ENCODE measurements around the gene PMM1. TPM values are rescaled to one million over a fixed set of nuclear protein-coding genes. Genes with fewer than 3 reads are reported as not detected.

PMM1 gene
- polyA plus RNA-seq, 2 of the 4 experiments (the other 2 are of a cell fraction): 23.5 to 28.7 TPM

DNA sequence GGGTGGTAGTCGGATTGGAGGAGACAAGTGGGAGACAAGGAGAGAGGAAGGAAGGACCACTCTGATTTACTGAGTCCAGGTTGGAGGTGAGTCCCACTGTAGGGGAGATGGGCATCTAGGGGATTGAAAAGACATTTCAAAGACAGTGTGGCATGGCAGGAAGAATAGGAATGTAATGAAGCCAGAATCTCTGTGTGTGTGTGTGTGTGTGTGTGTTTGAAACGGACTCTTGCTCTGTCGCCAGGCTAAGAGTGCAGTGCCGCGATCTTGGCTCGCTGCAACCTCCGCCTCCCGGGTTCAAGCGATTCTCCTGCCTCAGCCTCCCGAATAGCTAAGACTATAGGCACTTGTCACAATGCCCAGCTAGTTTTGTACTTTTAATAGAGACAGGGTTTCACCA, 33.1 kb downstream of the PMM1 start:
- FAIRE-seq: no peak
- Histone ChIP-seq H3K4me3 (no peak overlapping the region), H3K4me2 (no peak overlapping the region), H3K27ac (no peak overlapping the region), H3K9me3 (no peaks in the 10 kb centered on the region), H3K4me1 (peaks cover 16% of the 10 kb centered on the region)
- ATAC-seq: no peak
- 89% methylated on average over 10 of the region's 10 CpGs for WGBS (ENCODE audit: missing lambda C conversion rate)
- DNase-seq (ENCODE audit: low read depth in 1 of 2, low spot score in 1 of 2): no peak
- ChIA-PET CTCF (interaction anchor here (1.3 to 3.7 kb wide), 2 partner anchors 41 to 154 kb away, joined by 3 to 23 read pairs; no protein-coding TSS in a partner anchor), POLR2A (interaction anchor here (0.6 kb wide), 1 partner anchor 48 kb away, joined by 5 read pairs; no protein-coding TSS in a partner anchor)
- TF ChIP-seq, protein P1, sequence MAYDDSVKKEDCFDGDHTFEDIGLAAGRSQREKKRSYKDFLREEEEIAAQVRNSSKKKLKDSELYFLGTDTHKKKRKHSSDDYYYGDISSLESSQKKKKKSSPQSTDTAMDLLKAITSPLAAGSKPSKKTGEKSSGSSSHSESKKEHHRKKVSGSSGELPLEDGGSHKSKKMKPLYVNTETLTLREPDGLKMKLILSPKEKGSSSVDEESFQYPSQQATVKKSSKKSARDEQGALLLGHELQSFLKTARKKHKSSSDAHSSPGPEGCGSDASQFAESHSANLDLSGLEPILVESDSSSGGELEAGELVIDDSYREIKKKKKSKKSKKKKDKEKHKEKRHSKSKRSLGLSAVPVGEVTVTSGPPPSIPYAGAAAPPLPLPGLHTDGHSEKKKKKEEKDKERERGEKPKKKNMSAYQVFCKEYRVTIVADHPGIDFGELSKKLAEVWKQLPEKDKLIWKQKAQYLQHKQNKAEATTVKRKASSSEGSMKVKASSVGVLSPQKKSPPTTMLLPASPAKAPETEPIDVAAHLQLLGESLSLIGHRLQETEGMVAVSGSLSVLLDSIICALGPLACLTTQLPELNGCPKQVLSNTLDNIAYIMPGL (CRISPR knock-in tag; IDR thresholded peaks at IDR 0.05; ENCODE audit: borderline replicate concordance): no peak
- no peak for TF ChIP-seq ZNF302 (CRISPR knock-in tag; IDR thresholded peaks at IDR 0.05)
- TF ChIP-seq CEBPB (IDR thresholded peaks at IDR 0.05): no peak

DNA sequence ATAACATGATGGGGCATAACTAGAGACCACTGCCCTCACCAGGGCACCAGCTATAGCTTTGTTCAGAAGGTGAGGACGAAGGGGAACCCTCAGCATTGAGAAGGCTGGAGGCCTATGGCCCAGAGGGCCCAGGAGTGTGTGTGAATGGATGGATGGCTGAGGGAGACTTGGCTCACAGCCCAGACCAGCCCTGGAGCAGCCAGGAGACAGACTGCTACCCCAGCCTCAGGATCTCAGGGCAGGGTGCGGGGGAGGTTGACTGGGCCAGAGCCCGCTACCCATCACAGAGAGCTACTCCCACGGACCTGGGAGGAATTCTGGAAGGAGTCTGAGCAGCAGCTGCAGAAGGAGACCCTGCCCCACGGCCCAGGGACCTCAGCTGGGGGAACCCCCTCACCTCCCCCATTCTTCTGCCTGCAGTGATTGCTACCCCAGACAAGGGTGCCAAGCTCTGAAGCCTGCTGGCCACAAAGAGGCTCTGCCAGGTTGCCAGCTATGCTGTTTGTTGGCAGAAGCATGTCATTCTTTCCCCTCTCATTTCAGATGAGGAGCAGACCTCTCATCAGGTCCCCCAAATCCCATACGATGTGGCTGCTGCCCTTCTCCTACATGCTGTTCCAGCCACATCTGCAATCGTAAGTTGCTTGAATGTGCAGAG, 34.2 kb downstream of the PMM1 start:
- no peak; a peak in 1 of 6 replicates for ATAC-seq
- no peak for FAIRE-seq
- Histone ChIP-seq H3K27ac (no peak overlapping the region), H3K9me3 (no peaks in the 10 kb centered on the region), H3K4me3 (no peak overlapping the region), H3K4me1 (peaks cover 6% of the 10 kb centered on the region; the same call in 2 of the 3 replicates), H3K4me2 (no peak overlapping the region)
- DNase-seq (ENCODE audit: low read depth in 1 of 2, low spot score in 1 of 2): no peak
- ChIA-PET POLR2A (no interaction called here), CTCF (interaction anchor here (0.6 to 4.6 kb wide), 5 partner anchors 12 to 348 kb away, joined by 3 to 21 read pairs (median 6); partner anchors contain the start of gene POLR3H)
- TF ChIP-seq ESRRA (IDR thresholded peaks at IDR 0.05; ENCODE audit: borderline replicate concordance, low read length) (no peak), RNF2 (IDR thresholded peaks at IDR 0.05; ENCODE audit: borderline replicate concordance, low read depth) (no peak), POLR2AphosphoS2 (conservative IDR thresholded peaks at IDR 0.05; ENCODE audit: low read length) (no peak), CBX8 (IDR thresholded peaks at IDR 0.05) (no peak), RAD21 (conservative IDR thresholded peaks at IDR 0.05 in 1 of 2, IDR thresholded peaks at IDR 0.05 in 1 of 2) (no peak), HOXB13 (CRISPR knock-in tag; IDR thresholded peaks at IDR 0.05; ENCODE audit: low read depth) (no peak), TP53 (CRISPR knock-in tag; IDR thresholded peaks at IDR 0.05) (no peak), GATA3 (IDR thresholded peaks at IDR 0.05; ENCODE audit: borderline replicate concordance) (no peak)
- TF ChIP-seq, protein P2, sequence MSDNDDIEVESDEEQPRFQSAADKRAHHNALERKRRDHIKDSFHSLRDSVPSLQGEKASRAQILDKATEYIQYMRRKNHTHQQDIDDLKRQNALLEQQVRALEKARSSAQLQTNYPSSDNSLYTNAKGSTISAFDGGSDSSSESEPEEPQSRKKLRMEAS (IDR thresholded peaks at IDR 0.05): no peak
- TF ChIP-seq, protein P3, sequence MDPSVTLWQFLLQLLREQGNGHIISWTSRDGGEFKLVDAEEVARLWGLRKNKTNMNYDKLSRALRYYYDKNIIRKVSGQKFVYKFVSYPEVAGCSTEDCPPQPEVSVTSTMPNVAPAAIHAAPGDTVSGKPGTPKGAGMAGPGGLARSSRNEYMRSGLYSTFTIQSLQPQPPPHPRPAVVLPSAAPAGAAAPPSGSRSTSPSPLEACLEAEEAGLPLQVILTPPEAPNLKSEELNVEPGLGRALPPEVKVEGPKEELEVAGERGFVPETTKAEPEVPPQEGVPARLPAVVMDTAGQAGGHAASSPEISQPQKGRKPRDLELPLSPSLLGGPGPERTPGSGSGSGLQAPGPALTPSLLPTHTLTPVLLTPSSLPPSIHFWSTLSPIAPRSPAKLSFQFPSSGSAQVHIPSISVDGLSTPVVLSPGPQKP (IDR thresholded peaks at IDR 0.05; ENCODE audit: low read depth, low read length): no peak
- TF ChIP-seq, protein P4, sequence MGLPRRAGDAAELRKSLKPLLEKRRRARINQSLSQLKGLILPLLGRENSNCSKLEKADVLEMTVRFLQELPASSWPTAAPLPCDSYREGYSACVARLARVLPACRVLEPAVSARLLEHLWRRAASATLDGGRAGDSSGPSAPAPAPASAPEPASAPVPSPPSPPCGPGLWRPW (IDR thresholded peaks at IDR 0.05): no peak
- WGBS (ENCODE audit: missing lambda C conversion rate): 78% methylated on average over 4 of the region's 7 CpGs

DNA sequence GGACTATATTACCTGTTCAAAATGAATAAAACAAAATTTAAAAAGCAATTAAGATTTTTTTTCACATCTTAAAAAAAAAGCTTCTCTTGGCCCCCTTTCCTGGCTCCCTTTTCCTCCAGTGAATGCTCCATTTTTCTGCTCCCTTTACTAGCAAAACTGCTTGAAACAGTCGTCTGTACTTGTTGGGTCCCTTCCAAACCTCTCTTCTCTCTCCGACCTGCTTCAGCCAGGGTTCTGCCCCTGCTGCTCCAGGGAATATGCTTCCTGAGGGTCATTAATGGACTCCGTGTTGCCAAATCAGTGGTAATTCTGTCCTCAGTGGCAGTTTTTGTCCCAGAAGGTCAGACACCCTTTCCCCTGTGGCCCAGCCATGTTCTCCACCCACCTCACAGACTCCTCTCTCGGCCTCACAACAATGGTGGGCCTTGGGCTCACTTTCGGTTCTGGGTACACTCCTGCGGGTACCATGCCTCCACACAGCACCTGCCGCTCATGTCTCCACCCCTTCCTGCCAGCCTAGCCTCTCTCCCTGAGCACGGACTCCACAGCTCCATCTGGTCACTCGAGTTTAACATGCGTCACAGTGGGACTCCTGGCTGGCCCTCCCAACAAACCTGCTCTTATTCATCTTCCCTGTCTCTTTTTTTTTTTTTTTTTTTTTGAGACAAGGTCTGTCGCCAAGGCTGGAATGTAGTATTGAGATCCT, 37.6 kb downstream of the PMM1 start:
- CTCF ChIA-PET: interaction anchor here (0.7 to 4.6 kb wide), 6 partner anchors 8 to 373 kb away, joined by 3 to 21 read pairs (median 6); partner anchors contain the start of gene POLR3H
- no peak overlapping the region for H3K4me3 ChIP-seq
- no peak overlapping the region for H3K27ac ChIP-seq
- no peaks in the 10 kb centered on the region for H3K4me1 ChIP-seq
- POLR2A ChIA-PET: no interaction called here
- no peak overlapping the region for H3K4me2 ChIP-seq
- no peak for DNase-seq (ENCODE audit: low read depth in 1 of 2, low spot score in 1 of 2)
- H3K9me3 ChIP-seq: no peaks in the 10 kb centered on the region
- 80% methylated on average over 10 of the region's 11 CpGs for WGBS (ENCODE audit: missing lambda C conversion rate)
- FAIRE-seq: no peak
- no peak for ATAC-seq
- no peak for TF ChIP-seq ESRRA (IDR thresholded peaks at IDR 0.05; ENCODE audit: borderline replicate concordance, low read length)
- TF ChIP-seq TP53 (CRISPR knock-in tag; IDR thresholded peaks at IDR 0.05): no peak
- TF ChIP-seq PHF8 (IDR thresholded peaks at IDR 0.05; ENCODE audit: borderline replicate concordance, low read depth): no peak
- no peak for TF ChIP-seq NFE2L2 (conservative IDR thresholded peaks at IDR 0.05; ENCODE audit: low read length)
- TF ChIP-seq NR3C1 (IDR thresholded peaks at IDR 0.05): no peak
- TF ChIP-seq, protein P5, sequence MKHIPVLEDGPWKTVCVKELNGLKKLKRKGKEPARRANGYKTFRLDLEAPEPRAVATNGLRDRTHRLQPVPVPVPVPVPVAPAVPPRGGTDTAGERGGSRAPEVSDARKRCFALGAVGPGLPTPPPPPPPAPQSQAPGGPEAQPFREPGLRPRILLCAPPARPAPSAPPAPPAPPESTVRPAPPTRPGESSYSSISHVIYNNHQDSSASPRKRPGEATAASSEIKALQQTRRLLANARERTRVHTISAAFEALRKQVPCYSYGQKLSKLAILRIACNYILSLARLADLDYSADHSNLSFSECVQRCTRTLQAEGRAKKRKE (CRISPR knock-in tag; IDR thresholded peaks at IDR 0.05; ENCODE audit: low read depth): no peak
- TF ChIP-seq CHD4 (IDR thresholded peaks at IDR 0.05; ENCODE audit: borderline replicate concordance): no peak
- no peak for TF ChIP-seq MAFK (IDR thresholded peaks at IDR 0.05; ENCODE audit: partially characterized antibody)
- no peak for TF ChIP-seq ZFP36 (IDR thresholded peaks at IDR 0.05; ENCODE audit: borderline replicate concordance, partially characterized antibody)
- TF ChIP-seq, protein P6, sequence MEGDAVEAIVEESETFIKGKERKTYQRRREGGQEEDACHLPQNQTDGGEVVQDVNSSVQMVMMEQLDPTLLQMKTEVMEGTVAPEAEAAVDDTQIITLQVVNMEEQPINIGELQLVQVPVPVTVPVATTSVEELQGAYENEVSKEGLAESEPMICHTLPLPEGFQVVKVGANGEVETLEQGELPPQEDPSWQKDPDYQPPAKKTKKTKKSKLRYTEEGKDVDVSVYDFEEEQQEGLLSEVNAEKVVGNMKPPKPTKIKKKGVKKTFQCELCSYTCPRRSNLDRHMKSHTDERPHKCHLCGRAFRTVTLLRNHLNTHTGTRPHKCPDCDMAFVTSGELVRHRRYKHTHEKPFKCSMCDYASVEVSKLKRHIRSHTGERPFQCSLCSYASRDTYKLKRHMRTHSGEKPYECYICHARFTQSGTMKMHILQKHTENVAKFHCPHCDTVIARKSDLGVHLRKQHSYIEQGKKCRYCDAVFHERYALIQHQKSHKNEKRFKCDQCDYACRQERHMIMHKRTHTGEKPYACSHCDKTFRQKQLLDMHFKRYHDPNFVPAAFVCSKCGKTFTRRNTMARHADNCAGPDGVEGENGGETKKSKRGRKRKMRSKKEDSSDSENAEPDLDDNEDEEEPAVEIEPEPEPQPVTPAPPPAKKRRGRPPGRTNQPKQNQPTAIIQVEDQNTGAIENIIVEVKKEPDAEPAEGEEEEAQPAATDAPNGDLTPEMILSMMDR (IDR thresholded peaks at IDR 0.05): no peak
- no peak for TF ChIP-seq RAD21 (conservative IDR thresholded peaks at IDR 0.05 in 1 of 2, IDR thresholded peaks at IDR 0.05 in 1 of 2)
- no peak for TF ChIP-seq FOSL2 (IDR thresholded peaks at IDR 0.05)
- no peak for TF ChIP-seq FOSL2 (CRISPR knock-in tag; IDR thresholded peaks at IDR 0.05)
- TF ChIP-seq EP300 (IDR thresholded peaks at IDR 0.05): no peak
- no peak for TF ChIP-seq HDAC2 (IDR thresholded peaks at IDR 0.05)
